ENCODE measurements around the gene ZBTB26. TPM values are rescaled to one million over a fixed set of nuclear protein-coding genes. Genes with fewer than 3 reads are reported as not detected.
"Not testable (repeated sequence)": the region's sequence is repeated elsewhere in the genome, so short reads cannot be mapped to it uniquely, and the experiment has no call there.

The ZBTB26 gene
- total RNA-seq, 1 donor from 2014 or later = 8.2 TPM

DNA sequence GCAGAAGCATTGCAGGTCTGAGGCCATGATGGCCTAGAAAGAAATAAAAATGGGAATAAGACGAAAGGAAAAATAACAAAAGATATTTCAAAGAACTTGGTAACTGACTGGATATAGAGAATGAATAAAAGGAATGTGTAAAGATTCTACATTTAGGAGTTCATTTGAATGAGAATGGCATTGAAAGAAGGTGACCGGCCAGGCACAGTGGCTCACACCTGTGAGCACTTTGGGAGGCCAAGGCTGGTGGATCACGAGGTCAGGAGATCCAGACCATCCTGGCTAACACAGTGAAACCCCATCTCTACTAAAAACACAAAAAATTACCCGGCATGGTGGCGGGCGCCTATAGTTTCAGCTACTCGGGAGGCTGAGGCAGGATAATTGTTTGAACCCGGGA is 8.6 kb downstream of the ZBTB26 start:
- Histone ChIP-seq H3K27ac (no peak overlapping the region), H3K9me3 (no peaks in the 10 kb centered on the region), H3K27me3 (no peaks in the 10 kb centered on the region), H3K4me3 (no peak overlapping the region), H3K4me1 (no peaks in the 10 kb centered on the region), H3K36me3 (peaks cover 25% of the 10 kb centered on the region)
- intact Hi-C loops (cut with DNase I) = no loop called here
- TF ChIP-seq, protein P1, sequence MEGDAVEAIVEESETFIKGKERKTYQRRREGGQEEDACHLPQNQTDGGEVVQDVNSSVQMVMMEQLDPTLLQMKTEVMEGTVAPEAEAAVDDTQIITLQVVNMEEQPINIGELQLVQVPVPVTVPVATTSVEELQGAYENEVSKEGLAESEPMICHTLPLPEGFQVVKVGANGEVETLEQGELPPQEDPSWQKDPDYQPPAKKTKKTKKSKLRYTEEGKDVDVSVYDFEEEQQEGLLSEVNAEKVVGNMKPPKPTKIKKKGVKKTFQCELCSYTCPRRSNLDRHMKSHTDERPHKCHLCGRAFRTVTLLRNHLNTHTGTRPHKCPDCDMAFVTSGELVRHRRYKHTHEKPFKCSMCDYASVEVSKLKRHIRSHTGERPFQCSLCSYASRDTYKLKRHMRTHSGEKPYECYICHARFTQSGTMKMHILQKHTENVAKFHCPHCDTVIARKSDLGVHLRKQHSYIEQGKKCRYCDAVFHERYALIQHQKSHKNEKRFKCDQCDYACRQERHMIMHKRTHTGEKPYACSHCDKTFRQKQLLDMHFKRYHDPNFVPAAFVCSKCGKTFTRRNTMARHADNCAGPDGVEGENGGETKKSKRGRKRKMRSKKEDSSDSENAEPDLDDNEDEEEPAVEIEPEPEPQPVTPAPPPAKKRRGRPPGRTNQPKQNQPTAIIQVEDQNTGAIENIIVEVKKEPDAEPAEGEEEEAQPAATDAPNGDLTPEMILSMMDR (IDR thresholded peaks at IDR 0.05) = no peak
- DNase-seq (no peak), ATAC-seq (no peak)

DNA sequence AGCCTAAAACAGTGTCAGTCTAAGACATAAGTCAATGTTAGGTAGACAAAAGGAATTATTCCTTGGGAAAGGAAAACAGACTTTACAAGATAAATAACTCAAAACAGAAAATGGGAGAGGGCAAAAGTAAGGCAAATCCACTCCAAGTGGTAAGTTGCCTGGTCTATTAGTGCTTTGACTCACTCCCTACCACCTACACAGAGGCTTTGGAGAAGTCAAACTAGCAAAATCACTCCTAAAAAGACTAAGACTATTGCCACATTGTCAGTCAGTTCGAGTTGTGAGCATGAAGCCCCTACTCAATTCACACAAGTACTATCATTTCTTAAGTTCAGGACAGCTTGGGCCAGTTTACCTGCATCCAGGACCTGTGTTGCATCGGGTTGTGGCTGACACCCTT is 13.0 kb downstream of the ZBTB26 start:
- DNase-seq (no peak), ATAC-seq (no peak)
- no peaks in the 10 kb centered on the region for H3K27me3 ChIP-seq
- no peaks in the 10 kb centered on the region for H3K4me1 ChIP-seq
- intact Hi-C loops (cut with DNase I) = no loop called here
- peaks cover 25% of the 10 kb centered on the region for H3K36me3 ChIP-seq
- TF ChIP-seq, protein P1 (IDR thresholded peaks at IDR 0.05) = no peak
- H3K27ac ChIP-seq = no peak overlapping the region
- H3K4me3 ChIP-seq = no peak overlapping the region
- no peaks in the 10 kb centered on the region for H3K9me3 ChIP-seq

GRCh38 chr9:122912964-122913673 is 18.2 kb downstream of the ZBTB26 start, which contains the start of gene ZBTB6:
Gene ZBTB6, minus strand, starts transcription at chr9:122913323. Its CDS starts 1,251 bp downstream, at chr9:122912072.
- TF ChIP-seq, protein P1 (IDR thresholded peaks at IDR 0.05) = no peak
- Histone ChIP-seq H3K4me1 (peaks cover 9% of the 10 kb centered on the region), H3K4me3 (peak within 1 kb of the TSS; percentile 86), H3K36me3 (peaks cover 38% of the 10 kb centered on the region), H3K27me3 (no peaks in the 10 kb centered on the region), H3K27ac (peak within 1 kb of the TSS; percentile 84), H3K9me3 (no peaks in the 10 kb centered on the region)
- ATAC-seq (peak; percentile 99), DNase-seq (peak; percentile 82)
- intact Hi-C loops (cut with DNase I) = no loop called here

GRCh38 chr9:122912671-122912963 is 18.7 kb downstream of the ZBTB26 start:
- Histone ChIP-seq H3K27me3 (no peaks in the 10 kb centered on the region), H3K27ac (peak overlapping the region; percentile 84), H3K4me3 (peak overlapping the region; percentile 86), H3K36me3 (peaks cover 40% of the 10 kb centered on the region), H3K4me1 (peaks cover 9% of the 10 kb centered on the region), H3K9me3 (no peaks in the 10 kb centered on the region)
- DNase-seq (no peak), ATAC-seq (no peak)
- TF ChIP-seq, protein P1 (IDR thresholded peaks at IDR 0.05) = no peak
- intact Hi-C loops (cut with DNase I) = no loop called here

- H3K4me3 ChIP-seq; intact Hi-C loops (cut with DNase I); DNase-seq; H3K9me3 ChIP-seq; H3K27me3 ChIP-seq; H3K27ac ChIP-seq; ATAC-seq: not testable (repeated sequence)
- peaks cover 34% of the 10 kb centered on the region for H3K36me3 ChIP-seq
- peaks cover 26% of the 10 kb centered on the region for H3K4me1 ChIP-seq
Observed at GRCh38 chr9:122906122-122906521, 25.2 kb downstream of the ZBTB26 start.

DNA sequence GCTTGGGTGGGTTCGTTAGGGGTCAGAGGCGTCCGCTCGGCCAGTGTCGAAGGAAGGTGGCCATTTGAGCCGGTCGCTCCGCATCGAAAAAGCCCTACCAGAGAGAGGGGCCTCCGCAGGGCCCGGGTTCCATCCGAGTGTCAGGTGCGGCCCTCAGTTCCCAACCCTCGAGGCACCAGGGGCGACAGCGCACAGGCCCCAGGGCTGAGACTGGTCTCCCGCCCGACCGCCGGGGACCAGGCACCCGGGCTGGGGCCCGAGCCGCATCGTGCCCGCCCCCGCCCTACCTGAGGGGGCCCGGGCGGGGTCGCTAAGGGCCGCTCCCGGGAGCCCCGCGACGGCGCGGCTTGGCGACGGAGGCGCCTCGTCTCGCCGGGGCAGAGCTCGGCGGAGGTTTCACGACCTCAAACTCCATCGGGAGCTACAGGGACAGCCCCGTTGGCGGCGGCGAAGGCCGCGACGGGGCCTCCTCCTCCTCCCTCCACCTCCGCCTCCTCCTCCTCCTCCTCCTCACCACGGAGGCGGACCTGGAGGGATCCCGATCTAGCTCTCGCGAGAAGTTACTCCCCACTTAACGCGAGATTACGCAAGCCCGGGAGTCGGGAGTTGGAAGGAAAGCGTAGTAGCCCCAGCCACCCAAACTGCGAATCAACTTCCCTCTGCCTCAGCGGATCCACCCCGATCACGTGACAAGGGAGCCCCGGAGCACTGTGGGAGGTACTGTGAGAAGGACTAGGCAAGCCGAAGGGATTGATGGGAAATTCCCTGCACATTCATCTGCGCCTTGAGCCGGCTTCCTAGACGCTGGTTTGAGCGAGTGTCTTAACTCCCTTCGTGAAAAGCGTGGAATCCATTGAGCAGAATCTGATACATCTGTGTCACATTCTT is 26.2 kb downstream of the ZBTB26 start, which contains the start of gene RC3H2:
TSS of gene RC3H2 (minus strand) at position 537 of the 888 bp plus-strand sequence. CDS start 7,850 bp downstream, outside the sequence.
- TF ChIP-seq, protein P1 (IDR thresholded peaks at IDR 0.05) = no peak
- H3K36me3 ChIP-seq = peaks cover 23% of the 10 kb centered on the region
- H3K4me1 ChIP-seq = peaks cover 33% of the 10 kb centered on the region
- H3K4me3 ChIP-seq = peak within 1 kb of the TSS; percentile 84
- no peaks in the 10 kb centered on the region for H3K9me3 ChIP-seq
- ATAC-seq = peak; percentile 98
- no peaks in the 10 kb centered on the region for H3K27me3 ChIP-seq
- H3K27ac ChIP-seq = peak within 1 kb of the TSS; percentile 91
- DNase-seq = peak; percentile 99
- intact Hi-C loops (cut with DNase I) = no loop called here

All from upper lobe of right lung (tissue), 1 donor.